BLaER1 (cell line): ENCODE results near the gene PCLO.

Source experiments
- H3K27ac ChIP-seq: shearing (Covaris generic); formaldehyde crosslinking; 2 replicates; pipeline ENCODE4 v1.8.1; 2022
- H3K27me3 ChIP-seq: shearing (Covaris generic); formaldehyde crosslinking; 2 replicates; pipeline ENCODE4 v1.8.1; 2022
- H3K36me3 ChIP-seq: shearing (Covaris generic); formaldehyde crosslinking; 2 replicates; pipeline ENCODE4 v1.8.1; 2022
- H3K4me1 ChIP-seq: shearing (Covaris generic); formaldehyde crosslinking; 2 replicates; pipeline ENCODE4 v1.8.1; 2022
- H3K4me2 ChIP-seq: shearing (Covaris generic); formaldehyde crosslinking; 2 replicates; pipeline ENCODE4 v1.8.1; 2022
- H3K4me3 ChIP-seq: shearing (Covaris generic); formaldehyde crosslinking; 2 replicates; pipeline ENCODE4 v1.8.1; 2022
- H3K9ac ChIP-seq: shearing (Covaris generic); formaldehyde crosslinking; 2 replicates; pipeline ENCODE4 v1.8.1; 2022
- H3K9me3 ChIP-seq: shearing (Covaris generic); formaldehyde crosslinking; 2 replicates; pipeline ENCODE4 v1.8.1; 2022
- H4K20me1 ChIP-seq: shearing (Covaris generic); formaldehyde crosslinking; 2 replicates; pipeline ENCODE4 v1.8.1; 2022
- Cebpa-rat ChIP-seq: shearing (Covaris generic); IDR thresholded peaks from 2 replicates; pipeline ENCODE4 v1.8.1; 2022

PCLO gene

DNA sequence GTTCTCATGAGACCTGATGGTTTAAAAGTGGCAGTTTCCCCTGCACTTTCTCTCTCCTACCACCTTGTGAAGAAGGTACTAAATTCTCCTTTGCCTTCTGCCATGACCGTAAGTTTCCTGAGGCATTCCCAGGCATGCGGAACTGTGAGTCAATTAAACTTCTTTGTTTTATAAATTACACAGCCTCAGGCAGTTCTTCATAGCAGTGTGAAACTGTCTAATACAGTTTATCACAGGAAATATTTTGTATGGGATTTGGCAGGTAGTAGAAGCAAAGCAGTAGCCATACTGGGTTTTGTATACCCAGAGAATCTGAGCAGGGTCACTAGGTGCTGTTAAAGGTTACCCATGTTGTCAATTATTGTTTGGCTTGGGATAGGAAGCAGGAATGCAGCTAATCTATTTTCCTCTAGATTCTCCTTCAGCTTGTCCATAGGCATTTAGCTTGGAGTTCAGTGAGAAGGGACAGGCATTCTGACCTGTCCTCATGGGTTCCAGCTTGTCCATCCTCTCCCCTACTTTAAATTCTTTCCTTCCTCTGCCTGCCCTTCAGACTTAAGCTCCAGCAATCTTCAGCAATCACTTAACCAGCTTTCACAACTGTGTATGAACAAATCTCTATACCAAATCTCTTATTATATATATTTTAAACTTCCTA is 186.7 kb downstream of the PCLO start:
- H3K27ac ChIP-seq = no peak overlapping the region
- H3K4me3 ChIP-seq = no peak overlapping the region
- no peak overlapping the region for H3K9ac ChIP-seq
- TF ChIP-seq Cebpa-rat = no peak
- no peaks in the 10 kb centered on the region for H4K20me1 ChIP-seq
- no peaks in the 10 kb centered on the region for H3K27me3 ChIP-seq
- no peaks in the 10 kb centered on the region for H3K4me1 ChIP-seq
- H3K9me3 ChIP-seq = no peaks in the 10 kb centered on the region
- H3K4me2 ChIP-seq = no peak overlapping the region
- no peaks in the 10 kb centered on the region for H3K36me3 ChIP-seq

DNA sequence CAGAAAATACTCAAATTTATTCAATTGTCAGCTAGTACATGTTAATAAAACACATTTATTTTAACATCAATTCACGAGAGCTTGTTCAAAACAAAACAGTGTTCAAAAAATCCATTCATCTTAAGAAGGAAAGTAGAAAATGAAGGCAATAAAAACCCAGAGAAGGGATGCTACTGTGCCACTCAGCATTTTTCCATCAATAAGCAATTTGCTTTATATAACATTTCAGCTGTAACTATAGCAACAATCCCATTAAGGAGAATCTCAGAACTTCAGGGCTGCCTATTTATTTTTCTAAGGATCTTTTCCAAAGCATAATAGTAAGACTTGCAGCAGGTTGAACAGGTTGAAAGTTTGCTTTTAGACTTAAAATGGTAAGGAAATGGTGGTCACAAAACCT is 190.5 kb downstream of the PCLO start:
- no peak overlapping the region for H3K4me3 ChIP-seq
- no peak overlapping the region for H3K9ac ChIP-seq
- no peaks in the 10 kb centered on the region for H3K36me3 ChIP-seq
- no peaks in the 10 kb centered on the region for H3K9me3 ChIP-seq
- no peaks in the 10 kb centered on the region for H3K27me3 ChIP-seq
- no peak for TF ChIP-seq Cebpa-rat
- no peak overlapping the region for H3K27ac ChIP-seq
- H3K4me2 ChIP-seq = no peak overlapping the region
- no peaks in the 10 kb centered on the region for H3K4me1 ChIP-seq
- no peaks in the 10 kb centered on the region for H4K20me1 ChIP-seq

GRCh38 chr7:82965088-82966036 is 197.3 kb downstream of the PCLO start:
- no peak overlapping the region for H3K27ac ChIP-seq
- H3K4me2 ChIP-seq = no peak overlapping the region
- no peak overlapping the region for H3K9ac ChIP-seq
- no peaks in the 10 kb centered on the region for H3K36me3 ChIP-seq
- no peak overlapping the region for H3K4me3 ChIP-seq
- no peaks in the 10 kb centered on the region for H3K27me3 ChIP-seq
- TF ChIP-seq Cebpa-rat = no peak
- H4K20me1 ChIP-seq = no peaks in the 10 kb centered on the region
- H3K4me1 ChIP-seq = no peaks in the 10 kb centered on the region
- no peaks in the 10 kb centered on the region for H3K9me3 ChIP-seq

DNA sequence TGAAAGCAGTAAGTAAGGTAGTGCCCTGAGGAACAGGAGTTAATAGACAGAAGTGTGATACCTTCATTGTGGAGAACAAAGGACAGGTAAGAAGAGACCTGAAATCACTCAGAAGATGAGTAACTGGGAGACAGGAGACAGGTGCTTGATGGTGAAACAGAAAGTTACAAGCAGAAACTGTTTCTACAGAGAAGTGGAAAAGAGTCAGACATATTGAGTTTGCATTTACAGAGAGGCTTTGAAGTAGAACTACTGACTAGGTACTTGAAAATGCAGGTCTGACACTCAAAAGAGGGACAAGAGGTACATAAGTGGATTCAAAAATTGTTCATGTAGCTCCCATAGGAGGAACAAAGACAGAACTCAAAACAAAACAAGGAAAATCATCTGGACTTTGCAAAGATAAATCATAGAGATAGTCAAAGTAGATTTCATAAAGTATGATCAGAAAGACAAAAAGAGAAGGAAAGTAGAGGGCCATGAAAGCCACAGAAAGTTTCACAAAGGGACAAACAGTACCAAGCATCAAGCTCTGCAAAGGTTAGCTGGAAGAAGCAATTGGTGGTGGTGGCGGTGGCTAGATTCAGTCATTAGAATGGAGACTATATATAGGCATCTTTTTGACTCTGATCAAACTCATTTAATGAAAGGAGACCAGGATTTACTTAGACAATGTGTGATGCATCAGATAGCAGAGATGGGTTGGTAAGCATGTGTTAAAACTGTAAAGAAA is 198.4 kb downstream of the PCLO start:
- H3K36me3 ChIP-seq = no peaks in the 10 kb centered on the region
- H3K4me1 ChIP-seq = no peaks in the 10 kb centered on the region
- no peak overlapping the region for H3K27ac ChIP-seq
- no peak overlapping the region for H3K4me3 ChIP-seq
- H3K27me3 ChIP-seq = no peaks in the 10 kb centered on the region
- no peak overlapping the region for H3K4me2 ChIP-seq
- no peaks in the 10 kb centered on the region for H4K20me1 ChIP-seq
- no peak for TF ChIP-seq Cebpa-rat
- no peak overlapping the region for H3K9ac ChIP-seq
- H3K9me3 ChIP-seq = no peaks in the 10 kb centered on the region

DNA sequence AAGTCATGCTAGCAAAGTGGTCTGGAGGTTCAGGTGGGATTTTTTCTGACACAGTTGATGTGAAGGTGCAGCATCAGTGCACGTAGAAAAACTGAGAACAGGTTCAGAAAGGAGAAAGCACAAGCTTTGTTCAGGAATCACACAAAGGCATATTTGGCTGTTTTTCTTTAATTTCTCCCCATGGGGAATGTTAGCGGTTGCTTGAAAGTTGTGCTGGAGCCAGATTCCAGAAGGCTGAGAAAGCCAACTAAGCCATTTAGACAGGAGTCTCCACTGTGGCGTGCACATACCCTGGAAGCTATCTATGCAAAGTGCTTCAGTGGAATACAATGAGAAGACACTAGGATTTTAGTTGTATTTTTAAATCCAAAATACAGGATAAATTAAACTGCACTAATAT is 201.4 kb downstream of the PCLO start:
- no peak overlapping the region for H3K27ac ChIP-seq
- H3K4me2 ChIP-seq = no peak overlapping the region
- no peaks in the 10 kb centered on the region for H3K36me3 ChIP-seq
- no peak for TF ChIP-seq Cebpa-rat
- H4K20me1 ChIP-seq = no peaks in the 10 kb centered on the region
- no peaks in the 10 kb centered on the region for H3K27me3 ChIP-seq
- no peaks in the 10 kb centered on the region for H3K9me3 ChIP-seq
- H3K4me3 ChIP-seq = no peak overlapping the region
- no peak overlapping the region for H3K9ac ChIP-seq
- peaks cover 14% of the 10 kb centered on the region for H3K4me1 ChIP-seq

DNA sequence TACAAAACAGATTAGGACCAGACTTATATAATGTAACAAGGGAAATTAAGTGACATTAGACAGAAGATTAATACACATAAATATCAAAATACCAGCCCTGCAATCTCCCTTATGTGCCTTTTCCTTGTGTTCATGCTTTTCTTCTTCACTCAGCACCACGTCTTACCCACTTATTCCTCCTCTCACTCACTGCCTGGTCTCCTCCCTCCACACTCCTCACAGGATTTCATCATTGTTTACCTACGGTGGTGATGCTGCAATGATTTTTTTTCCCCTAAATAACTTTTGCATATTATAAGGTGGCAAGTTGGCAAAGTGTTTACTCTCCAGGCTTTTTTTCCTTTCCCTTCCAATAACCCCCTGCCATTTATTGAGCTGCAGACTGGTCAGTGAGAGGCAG is 203.2 kb downstream of the PCLO start:
- H3K27me3 ChIP-seq = no peaks in the 10 kb centered on the region
- TF ChIP-seq Cebpa-rat = no peak
- H3K27ac ChIP-seq = no peak overlapping the region
- H3K9ac ChIP-seq = no peak overlapping the region
- no peaks in the 10 kb centered on the region; the same call in 1 of the 2 replicates for H3K9me3 ChIP-seq
- H3K4me2 ChIP-seq = no peak overlapping the region
- H4K20me1 ChIP-seq = no peaks in the 10 kb centered on the region
- H3K4me1 ChIP-seq = peaks cover 14% of the 10 kb centered on the region
- H3K36me3 ChIP-seq = no peaks in the 10 kb centered on the region
- H3K4me3 ChIP-seq = no peak overlapping the region

GRCh38 chr7:82957521-82957920 is 205.2 kb downstream of the PCLO start:
- no peak for TF ChIP-seq Cebpa-rat
- H3K36me3 ChIP-seq = no peaks in the 10 kb centered on the region

DNA sequence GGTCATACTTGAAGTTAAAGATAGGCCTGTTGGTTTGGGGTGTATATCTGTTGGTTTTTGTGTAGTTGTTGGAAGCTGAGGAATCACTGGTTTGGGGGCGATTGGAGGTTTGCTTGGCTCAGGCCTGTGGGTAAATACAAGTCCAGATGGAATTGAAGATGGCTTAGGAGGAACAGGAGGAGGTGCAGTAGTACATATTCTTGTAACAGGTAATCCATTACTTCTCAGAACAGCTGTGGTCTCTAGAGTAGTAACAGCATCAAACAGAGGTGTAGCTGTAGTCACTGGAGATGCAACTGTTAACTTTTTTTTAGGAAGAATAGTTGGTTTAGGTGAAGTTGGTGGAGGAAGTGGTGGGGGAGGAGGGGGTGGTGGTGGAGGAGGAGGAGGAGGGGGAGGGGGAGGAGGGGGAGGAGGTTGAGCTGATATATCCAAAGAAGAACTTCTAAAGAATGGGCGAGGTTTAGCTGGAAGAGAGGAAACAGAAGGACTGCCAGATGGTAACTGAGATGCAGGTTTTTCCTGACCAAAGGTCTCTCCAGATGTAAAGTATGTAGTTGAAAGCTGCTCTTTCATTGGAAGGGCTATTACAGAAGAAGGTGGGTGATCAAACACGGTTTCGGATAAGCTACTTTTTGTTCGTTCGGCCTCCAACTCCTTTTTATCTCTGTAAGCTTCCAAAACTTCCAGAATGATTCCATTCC is 209.2 kb downstream of the PCLO start:
- Histone ChIP-seq H3K36me3 (no peaks in the 10 kb centered on the region), H3K9ac (no peak overlapping the region), H4K20me1 (no peaks in the 10 kb centered on the region), H3K27me3 (no peaks in the 10 kb centered on the region), H3K4me2 (no peak overlapping the region), H3K4me3 (no peak overlapping the region), H3K4me1 (peaks cover 27% of the 10 kb centered on the region), H3K27ac (no peak overlapping the region), H3K9me3 (no peaks in the 10 kb centered on the region; the same call in 1 of the 2 replicates)
- TF ChIP-seq Cebpa-rat = no peak

More at GRCh38 chr7:82957521-82957920, 205.2 kb downstream of the PCLO start:
- H3K27ac ChIP-seq = no peak overlapping the region
- H3K9ac ChIP-seq = no peak overlapping the region
- H3K4me2 ChIP-seq = no peak overlapping the region
- H3K27me3 ChIP-seq = no peaks in the 10 kb centered on the region
- no peak overlapping the region for H3K4me3 ChIP-seq
- no peaks in the 10 kb centered on the region; the same call in 1 of the 2 replicates for H3K9me3 ChIP-seq
- no peaks in the 10 kb centered on the region for H4K20me1 ChIP-seq
- H3K4me1 ChIP-seq = peaks cover 14% of the 10 kb centered on the region

DNA sequence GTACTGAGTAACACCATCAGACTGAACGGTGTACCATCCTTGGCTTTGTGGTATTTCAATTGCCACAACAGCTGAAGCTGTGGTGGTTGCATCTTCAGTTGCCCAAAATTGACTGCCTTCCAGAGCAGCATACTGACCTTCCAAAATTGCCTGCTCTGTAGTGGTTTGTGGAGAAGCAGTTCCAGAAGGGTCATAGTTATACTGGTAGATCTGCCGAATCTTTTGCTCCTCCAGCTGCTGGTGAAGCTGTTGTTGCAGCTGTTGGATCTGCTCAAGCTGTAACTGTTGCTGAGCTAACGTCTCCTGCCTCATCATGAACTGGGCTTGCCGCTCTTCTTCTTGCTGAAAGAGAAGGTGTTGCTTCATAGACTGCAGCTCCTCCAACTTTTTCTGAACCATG is 212.2 kb downstream of the PCLO start:
- Histone ChIP-seq H3K9ac (no peak overlapping the region), H4K20me1 (no peaks in the 10 kb centered on the region), H3K9me3 (no peaks in the 10 kb centered on the region; the same call in 1 of the 2 replicates), H3K4me1 (peaks cover 20% of the 10 kb centered on the region), H3K36me3 (no peaks in the 10 kb centered on the region), H3K27ac (no peak overlapping the region), H3K4me3 (no peak overlapping the region), H3K27me3 (no peaks in the 10 kb centered on the region), H3K4me2 (peak overlapping the region; percentile 15; the same call in 1 of the 2 replicates)
- no peak for TF ChIP-seq Cebpa-rat
